ENCODE data around the gene PHYH. TPM values are rescaled to one million over a fixed set of nuclear protein-coding genes. Genes with fewer than 3 reads are reported as not detected.

PHYH gene
- total and polyA plus RNA-seq, 2 donors (not counting 1 experiment from before 2014, with no cell fraction given): 21.8 to 31.5 TPM

DNA sequence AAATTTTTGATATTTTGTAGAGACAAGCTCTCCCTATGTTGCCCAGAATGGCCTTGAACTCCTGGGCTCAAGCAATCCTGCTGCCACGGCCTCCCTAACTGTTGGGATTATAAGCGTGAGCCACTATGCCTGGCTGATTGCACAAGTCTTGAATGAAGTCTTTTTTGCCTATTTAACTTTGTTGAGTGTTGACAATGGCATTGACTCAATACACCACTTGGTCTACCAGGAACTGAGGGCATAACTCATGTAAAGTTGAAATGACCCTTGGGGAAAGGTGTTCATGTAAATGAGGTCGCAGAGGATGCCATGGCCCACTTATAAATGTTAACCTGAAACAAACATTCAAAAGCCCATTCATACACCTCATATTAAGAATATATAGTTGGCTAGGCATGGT is 58.3 kb downstream of the PHYH start:
- Histone ChIP-seq H4K20me1 (ENCODE audit: control insufficient read depth, extremely low read depth, insufficient read depth, low read length) (no peaks in the 10 kb centered on the region), H3K36me3 (ENCODE audit: control insufficient read depth, insufficient read depth, low read length) (no peaks in the 10 kb centered on the region), H3K9ac (ENCODE audit: insufficient read depth, low read length) (no peak overlapping the region), H3K27me3 (ENCODE audit: control insufficient read depth, insufficient read depth, low read length) (no peaks in the 10 kb centered on the region), H3K9me3 (ENCODE audit: control insufficient read depth, insufficient read depth, low read depth, low read length) (no peaks in the 10 kb centered on the region), H3K4me1 (ENCODE audit: control insufficient read depth, extremely low read depth, insufficient read depth, low read length) (no peaks in the 10 kb centered on the region), H2AFZ (ENCODE audit: low read length) (no peak overlapping the region), H3K79me2 (ENCODE audit: control insufficient read depth, insufficient read depth, low read length) (no peaks in the 10 kb centered on the region), H3K27ac (ENCODE audit: insufficient read depth, low read length) (no peak overlapping the region), H3K4me2 (ENCODE audit: extremely low read depth, insufficient read depth, low read length) (no peak overlapping the region), H3K4me3 (replicated peaks in 1 of 4; ENCODE audit: control extremely low read depth in 1 of 4, insufficient read depth in 1 of 4, low read depth in 3 of 4, low read length in 4 of 4) (no peak overlapping the region)
- no peak for DNase-seq (ENCODE audit: low read depth in 2 of 2)
- TF ChIP-seq, protein P1, sequence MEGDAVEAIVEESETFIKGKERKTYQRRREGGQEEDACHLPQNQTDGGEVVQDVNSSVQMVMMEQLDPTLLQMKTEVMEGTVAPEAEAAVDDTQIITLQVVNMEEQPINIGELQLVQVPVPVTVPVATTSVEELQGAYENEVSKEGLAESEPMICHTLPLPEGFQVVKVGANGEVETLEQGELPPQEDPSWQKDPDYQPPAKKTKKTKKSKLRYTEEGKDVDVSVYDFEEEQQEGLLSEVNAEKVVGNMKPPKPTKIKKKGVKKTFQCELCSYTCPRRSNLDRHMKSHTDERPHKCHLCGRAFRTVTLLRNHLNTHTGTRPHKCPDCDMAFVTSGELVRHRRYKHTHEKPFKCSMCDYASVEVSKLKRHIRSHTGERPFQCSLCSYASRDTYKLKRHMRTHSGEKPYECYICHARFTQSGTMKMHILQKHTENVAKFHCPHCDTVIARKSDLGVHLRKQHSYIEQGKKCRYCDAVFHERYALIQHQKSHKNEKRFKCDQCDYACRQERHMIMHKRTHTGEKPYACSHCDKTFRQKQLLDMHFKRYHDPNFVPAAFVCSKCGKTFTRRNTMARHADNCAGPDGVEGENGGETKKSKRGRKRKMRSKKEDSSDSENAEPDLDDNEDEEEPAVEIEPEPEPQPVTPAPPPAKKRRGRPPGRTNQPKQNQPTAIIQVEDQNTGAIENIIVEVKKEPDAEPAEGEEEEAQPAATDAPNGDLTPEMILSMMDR (conservative IDR thresholded peaks at IDR 0.05 in 1 of 2, IDR thresholded peaks at IDR 0.05 in 1 of 2; ENCODE audit: low read depth in 1 of 2, low read length in 2 of 2): no peak
- TF ChIP-seq EZH2 (IDR thresholded peaks at IDR 0.05; ENCODE audit: low read length, missing control alignments): no peak

DNA sequence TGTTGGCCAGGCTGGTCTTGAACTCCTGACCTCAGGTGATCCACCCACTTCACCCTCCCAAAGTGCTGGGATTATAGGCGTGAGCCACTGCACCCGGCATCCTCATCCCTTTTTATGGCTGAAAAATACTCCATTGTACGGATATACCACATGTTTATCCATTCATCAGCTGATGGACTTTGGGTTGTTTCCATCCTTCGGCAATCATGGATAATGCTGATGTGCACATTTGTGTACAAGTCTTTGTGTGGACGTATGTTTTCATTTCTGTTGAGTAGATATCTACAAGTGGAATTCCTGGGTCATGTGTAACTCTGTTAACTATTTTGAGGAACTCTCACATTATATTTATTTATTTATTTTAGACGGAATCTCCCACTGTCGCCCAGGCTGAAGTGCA is 59.9 kb downstream of the PHYH start:
- Histone ChIP-seq H4K20me1 (ENCODE audit: control insufficient read depth, extremely low read depth, insufficient read depth, low read length) (no peaks in the 10 kb centered on the region), H3K9ac (ENCODE audit: insufficient read depth, low read length) (no peak overlapping the region), H3K4me2 (ENCODE audit: extremely low read depth, insufficient read depth, low read length) (no peak overlapping the region), H3K27ac (ENCODE audit: insufficient read depth, low read length) (no peak overlapping the region), H3K4me1 (ENCODE audit: control insufficient read depth, extremely low read depth, insufficient read depth, low read length) (no peaks in the 10 kb centered on the region), H3K9me3 (ENCODE audit: control insufficient read depth, insufficient read depth, low read depth, low read length) (no peaks in the 10 kb centered on the region), H3K27me3 (ENCODE audit: control insufficient read depth, insufficient read depth, low read length) (no peaks in the 10 kb centered on the region), H3K4me3 (replicated peaks in 1 of 4; ENCODE audit: control extremely low read depth in 1 of 4, insufficient read depth in 1 of 4, low read depth in 3 of 4, low read length in 4 of 4) (no peak overlapping the region), H2AFZ (ENCODE audit: low read length) (no peak overlapping the region), H3K36me3 (ENCODE audit: control insufficient read depth, insufficient read depth, low read length) (no peaks in the 10 kb centered on the region), H3K79me2 (ENCODE audit: control insufficient read depth, insufficient read depth, low read length) (no peaks in the 10 kb centered on the region)
- TF ChIP-seq, protein P1 (conservative IDR thresholded peaks at IDR 0.05 in 1 of 2, IDR thresholded peaks at IDR 0.05 in 1 of 2; ENCODE audit: low read depth in 1 of 2, low read length in 2 of 2): no peak
- no peak for TF ChIP-seq EZH2 (IDR thresholded peaks at IDR 0.05; ENCODE audit: low read length, missing control alignments)
- no peak for DNase-seq (ENCODE audit: low read depth in 2 of 2)

DNA sequence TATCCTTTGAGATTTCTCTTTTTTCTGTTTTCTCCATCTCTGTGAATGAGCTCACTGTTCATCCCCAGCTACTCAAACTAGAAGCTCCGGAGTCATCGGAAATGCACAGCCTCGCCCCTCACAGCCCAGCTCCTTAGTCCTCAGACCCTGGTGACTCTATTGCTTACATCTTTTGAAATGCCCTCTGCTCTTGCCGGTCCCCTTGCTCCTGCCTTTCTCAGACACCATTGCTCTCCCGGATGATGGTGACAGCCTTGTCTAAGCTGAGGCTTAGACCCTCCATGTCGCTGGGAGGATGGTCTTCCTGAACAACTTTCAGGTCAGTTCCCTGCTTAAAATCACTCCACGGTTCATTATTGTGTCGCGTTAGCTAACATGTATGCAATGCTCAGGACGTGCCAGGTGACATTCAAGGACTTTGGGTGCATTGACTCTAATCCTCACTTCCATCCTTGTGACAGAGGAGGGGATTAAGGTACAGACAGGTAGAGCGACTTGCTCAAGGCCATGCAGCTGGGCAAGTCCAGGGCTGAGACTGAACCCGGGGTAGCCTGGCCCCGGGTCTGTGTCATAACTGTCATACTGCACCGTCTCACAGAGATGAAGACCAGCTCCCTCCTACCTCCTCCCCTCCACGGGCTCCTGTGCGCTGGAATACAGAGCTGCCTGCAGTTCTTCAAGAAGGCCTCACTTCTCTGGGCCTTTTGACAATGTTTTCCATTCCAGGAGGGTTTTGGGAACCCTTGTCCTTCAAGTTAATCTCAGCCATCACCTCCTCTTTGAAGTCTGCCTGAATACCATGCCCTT is 61.4 kb downstream of the PHYH start:
- no peak overlapping the region for H3K9ac ChIP-seq (ENCODE audit: insufficient read depth, low read length)
- no peak overlapping the region for H3K4me2 ChIP-seq (ENCODE audit: extremely low read depth, insufficient read depth, low read length)
- H3K4me1 ChIP-seq (ENCODE audit: control insufficient read depth, extremely low read depth, insufficient read depth, low read length): no peaks in the 10 kb centered on the region
- H3K27ac ChIP-seq (ENCODE audit: insufficient read depth, low read length): no peak overlapping the region
- TF ChIP-seq EZH2 (IDR thresholded peaks at IDR 0.05; ENCODE audit: low read length, missing control alignments): no peak
- TF ChIP-seq, protein P1 (conservative IDR thresholded peaks at IDR 0.05 in 1 of 2, IDR thresholded peaks at IDR 0.05 in 1 of 2; ENCODE audit: low read depth in 1 of 2, low read length in 2 of 2): no peak
- no peaks in the 10 kb centered on the region for H3K36me3 ChIP-seq (ENCODE audit: control insufficient read depth, insufficient read depth, low read length)
- DNase-seq (ENCODE audit: low read depth in 2 of 2): no peak
- no peaks in the 10 kb centered on the region for H4K20me1 ChIP-seq (ENCODE audit: control insufficient read depth, extremely low read depth, insufficient read depth, low read length)
- no peaks in the 10 kb centered on the region for H3K9me3 ChIP-seq (ENCODE audit: control insufficient read depth, insufficient read depth, low read depth, low read length)
- H3K4me3 ChIP-seq (replicated peaks in 1 of 4; ENCODE audit: control extremely low read depth in 1 of 4, insufficient read depth in 1 of 4, low read depth in 3 of 4, low read length in 4 of 4): no peak overlapping the region
- no peaks in the 10 kb centered on the region for H3K79me2 ChIP-seq (ENCODE audit: control insufficient read depth, insufficient read depth, low read length)
- no peaks in the 10 kb centered on the region for H3K27me3 ChIP-seq (ENCODE audit: control insufficient read depth, insufficient read depth, low read length)
- H2AFZ ChIP-seq (ENCODE audit: low read length): no peak overlapping the region
